HepG2 (cell line): ENCODE results near the gene UTP4. TPM values are rescaled to one million over a fixed set of nuclear protein-coding genes. Genes with fewer than 3 reads are reported as not detected.

Experiments
- AFF4 ChIP-seq: sonication (generic); formaldehyde crosslinking; IDR thresholded peaks from 2 replicates; pipeline ENCODE4 v1.4.0; 2020; ENCODE audit warnings: missing genetic modification reagents
- BATF2 ChIP-seq: sonication (generic); formaldehyde crosslinking; IDR thresholded peaks from 2 replicates; pipeline ENCODE4 v1.8.0; 2022; ENCODE audit warnings: mild to moderate bottlenecking, missing genetic modification reagents, moderate library complexity
- DR1 ChIP-seq: sonication (generic); formaldehyde crosslinking; IDR thresholded peaks from 2 replicates; pipeline ENCODE4 v1.8.0; 2021; ENCODE audit warnings: mild to moderate bottlenecking, missing genetic modification reagents, inconsistent platforms
- FOXC1 ChIP-seq: sonication (generic); formaldehyde crosslinking; IDR thresholded peaks from 2 replicates; pipeline ENCODE4 v1.8.0; 2022; ENCODE audit warnings: mild to moderate bottlenecking, missing genetic modification reagents, borderline replicate concordance
- MIXL1 ChIP-seq: IDR thresholded peaks from 2 replicates; pipeline ENCODE4 v1.6.1; 2016
- MXD4 ChIP-seq: IDR thresholded peaks from 2 replicates; pipeline ENCODE4 v1.6.1; 2016; ENCODE audit warnings: mild to moderate bottlenecking, missing biosample characterization, missing genetic modification reagents
- NFE2L2 ChIP-seq: fragments of 150-350 bp; IDR thresholded peaks from 2 replicates; pipeline ENCODE4 v1.6.1; 2014; ENCODE audit warnings: low read length
- NFYB ChIP-seq: sonication (generic); formaldehyde crosslinking; IDR thresholded peaks from 2 replicates; pipeline ENCODE4 v1.4.0; 2020; ENCODE audit warnings: missing genetic modification reagents
- TBP ChIP-seq: sonication (generic); formaldehyde crosslinking; IDR thresholded peaks from 2 replicates; pipeline ENCODE4 v1.5.0; 2020; ENCODE audit warnings: missing genetic modification reagents
- ZFP90 ChIP-seq: sonication (generic); formaldehyde crosslinking; IDR thresholded peaks from 2 replicates; pipeline ENCODE4 v1.8.0; 2022; ENCODE audit warnings: missing genetic modification reagents, mild to moderate bottlenecking, inconsistent platforms, borderline replicate concordance
- ZNF10 ChIP-seq: sonication (generic); formaldehyde crosslinking; IDR thresholded peaks from 2 replicates; pipeline ENCODE4 v1.4.0; 2020; ENCODE audit warnings: mild to moderate bottlenecking, low read depth, missing genetic modification reagents, borderline replicate concordance
- ZNF20 ChIP-seq: sonication (generic); formaldehyde crosslinking; IDR thresholded peaks from 2 replicates; pipeline ENCODE4 v1.4.0; 2020; ENCODE audit warnings: mild to moderate bottlenecking, moderate library complexity, missing genetic modification reagents
- ZNF326 ChIP-seq: sonication (generic); formaldehyde crosslinking; IDR thresholded peaks from 2 replicates; pipeline ENCODE4 v1.4.0; 2020; ENCODE audit warnings: missing genetic modification reagents, borderline replicate concordance
- ZNF33A ChIP-seq: sonication (generic); formaldehyde crosslinking; IDR thresholded peaks from 2 replicates; pipeline ENCODE4 v1.5.1; 2020; ENCODE audit warnings: missing genetic modification reagents, mild to moderate bottlenecking, moderate library complexity, borderline replicate concordance
- ZNF589 ChIP-seq: sonication (generic); formaldehyde crosslinking; conservative IDR thresholded peaks from 2 replicates; pipeline ENCODE4 v1.8.0; 2022; ENCODE audit warnings: mild to moderate bottlenecking, moderate library complexity, missing genetic modification reagents
- polyA plus RNA-seq, 8 experiments: library from polyadenylated mRNA; depleted of rRNA in 3 of 8; stranded (reverse) in 7 of 8; unstranded in 1 of 8; fragments of >200 nt; fragmentation: Illumina TruSeq in 4 of 8; extraction: Trizol in 4 of 8; gene quantifications; 2 replicates each; pipeline versions ENCODE4 v1.2.1 to v1.2.3, GENCODE V29; 2011 to 2016; ENCODE audit warnings: low read depth in 4 of 8, missing spikeins in 1 of 8, mixed read lengths in 1 of 8; ENCODE audit not compliant: insufficient read depth in 1 of 8
- total RNA-seq, 5 experiments: library from RNA; depleted of rRNA; stranded (reverse); fragments of >200 nt; fragmentation: Illumina TruSeq; extraction: Trizol; gene quantifications; 2 replicates each; pipeline ENCODE4 v1.2.3, GENCODE V29; 2016; ENCODE audit warnings: low read depth in 1 of 5
- TF ChIP-seq, protein P1 (sequence below): sonication (generic); formaldehyde crosslinking; IDR thresholded peaks from 2 replicates; pipeline ENCODE4 v1.8.0; 2022; ENCODE audit warnings: mild to moderate bottlenecking, missing genetic modification reagents, moderate library complexity
- TF ChIP-seq, protein P2 (sequence below): sonication (generic); formaldehyde crosslinking; IDR thresholded peaks from 2 replicates; pipeline ENCODE4 v1.4.0; 2020; ENCODE audit warnings: mild to moderate bottlenecking, missing genetic modification reagents
- TF ChIP-seq, protein P3 (sequence below): sonication (generic); formaldehyde crosslinking; IDR thresholded peaks from 2 replicates; pipeline ENCODE4 v1.4.0; 2020; ENCODE audit warnings: missing genetic modification reagents

Gene UTP4
- total and polyA plus RNA-seq, 2 of the 13 experiments (the other 11 are each of a cell fraction or from before 2014, with no cell fraction given), result 30.0 to 85.8 TPM

DNA sequence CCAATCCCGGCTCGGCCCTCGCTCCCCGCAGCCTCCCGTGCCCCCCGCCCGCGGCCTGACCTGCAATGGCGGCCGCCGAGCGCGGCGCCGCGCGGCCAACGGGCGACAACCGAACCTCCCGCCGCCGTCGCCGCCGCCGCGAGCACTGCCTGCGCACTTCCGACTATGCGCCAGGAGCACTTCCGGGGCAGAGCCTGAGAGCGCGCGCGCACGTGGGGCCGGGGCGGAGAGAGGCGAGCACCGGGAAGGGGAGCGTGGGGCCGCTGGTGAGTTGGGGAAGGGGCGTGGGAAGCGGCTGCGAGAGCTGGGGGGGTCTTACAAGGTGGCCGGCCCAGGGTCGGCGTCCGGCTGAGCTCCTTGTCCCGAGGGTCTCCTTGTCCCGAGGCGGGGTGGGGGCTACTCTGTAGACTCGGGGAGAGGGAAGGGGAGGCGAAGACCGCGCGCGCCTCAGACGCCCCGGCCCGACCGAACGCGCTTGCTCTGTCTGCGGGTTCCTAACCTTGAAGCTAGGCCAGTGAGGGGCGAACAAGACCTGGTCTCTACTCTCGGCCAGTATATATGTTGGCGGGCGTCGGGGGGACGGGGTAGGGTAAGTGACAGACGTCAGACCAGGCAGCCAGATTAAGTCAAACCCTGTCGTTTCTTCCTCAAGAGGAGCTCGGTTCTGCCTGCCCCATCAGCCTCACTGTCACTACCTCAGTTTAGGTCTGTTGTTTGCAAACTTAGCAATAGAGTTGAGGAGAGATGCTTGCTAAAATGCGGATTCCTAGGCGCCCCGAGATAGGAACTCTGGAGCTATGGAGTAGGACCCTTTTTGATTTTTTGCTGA, at the start of gene UTP4, which contains the start of gene CHTF8 (continued):
- TF ChIP-seq TBP (CRISPR knock-in tag), result no peak; the same call in 1 of the 2 replicates
- no peak for TF ChIP-seq ZNF10 (CRISPR knock-in tag)
- TF ChIP-seq, protein P1, sequence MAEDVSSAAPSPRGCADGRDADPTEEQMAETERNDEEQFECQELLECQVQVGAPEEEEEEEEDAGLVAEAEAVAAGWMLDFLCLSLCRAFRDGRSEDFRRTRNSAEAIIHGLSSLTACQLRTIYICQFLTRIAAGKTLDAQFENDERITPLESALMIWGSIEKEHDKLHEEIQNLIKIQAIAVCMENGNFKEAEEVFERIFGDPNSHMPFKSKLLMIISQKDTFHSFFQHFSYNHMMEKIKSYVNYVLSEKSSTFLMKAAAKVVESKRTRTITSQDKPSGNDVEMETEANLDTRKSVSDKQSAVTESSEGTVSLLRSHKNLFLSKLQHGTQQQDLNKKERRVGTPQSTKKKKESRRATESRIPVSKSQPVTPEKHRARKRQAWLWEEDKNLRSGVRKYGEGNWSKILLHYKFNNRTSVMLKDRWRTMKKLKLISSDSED (CRISPR knock-in tag), result peak; percentile 49; the same call in 1 of the 2 replicates
- TF ChIP-seq ZNF20 (CRISPR knock-in tag), result no peak
- TF ChIP-seq, protein P2, sequence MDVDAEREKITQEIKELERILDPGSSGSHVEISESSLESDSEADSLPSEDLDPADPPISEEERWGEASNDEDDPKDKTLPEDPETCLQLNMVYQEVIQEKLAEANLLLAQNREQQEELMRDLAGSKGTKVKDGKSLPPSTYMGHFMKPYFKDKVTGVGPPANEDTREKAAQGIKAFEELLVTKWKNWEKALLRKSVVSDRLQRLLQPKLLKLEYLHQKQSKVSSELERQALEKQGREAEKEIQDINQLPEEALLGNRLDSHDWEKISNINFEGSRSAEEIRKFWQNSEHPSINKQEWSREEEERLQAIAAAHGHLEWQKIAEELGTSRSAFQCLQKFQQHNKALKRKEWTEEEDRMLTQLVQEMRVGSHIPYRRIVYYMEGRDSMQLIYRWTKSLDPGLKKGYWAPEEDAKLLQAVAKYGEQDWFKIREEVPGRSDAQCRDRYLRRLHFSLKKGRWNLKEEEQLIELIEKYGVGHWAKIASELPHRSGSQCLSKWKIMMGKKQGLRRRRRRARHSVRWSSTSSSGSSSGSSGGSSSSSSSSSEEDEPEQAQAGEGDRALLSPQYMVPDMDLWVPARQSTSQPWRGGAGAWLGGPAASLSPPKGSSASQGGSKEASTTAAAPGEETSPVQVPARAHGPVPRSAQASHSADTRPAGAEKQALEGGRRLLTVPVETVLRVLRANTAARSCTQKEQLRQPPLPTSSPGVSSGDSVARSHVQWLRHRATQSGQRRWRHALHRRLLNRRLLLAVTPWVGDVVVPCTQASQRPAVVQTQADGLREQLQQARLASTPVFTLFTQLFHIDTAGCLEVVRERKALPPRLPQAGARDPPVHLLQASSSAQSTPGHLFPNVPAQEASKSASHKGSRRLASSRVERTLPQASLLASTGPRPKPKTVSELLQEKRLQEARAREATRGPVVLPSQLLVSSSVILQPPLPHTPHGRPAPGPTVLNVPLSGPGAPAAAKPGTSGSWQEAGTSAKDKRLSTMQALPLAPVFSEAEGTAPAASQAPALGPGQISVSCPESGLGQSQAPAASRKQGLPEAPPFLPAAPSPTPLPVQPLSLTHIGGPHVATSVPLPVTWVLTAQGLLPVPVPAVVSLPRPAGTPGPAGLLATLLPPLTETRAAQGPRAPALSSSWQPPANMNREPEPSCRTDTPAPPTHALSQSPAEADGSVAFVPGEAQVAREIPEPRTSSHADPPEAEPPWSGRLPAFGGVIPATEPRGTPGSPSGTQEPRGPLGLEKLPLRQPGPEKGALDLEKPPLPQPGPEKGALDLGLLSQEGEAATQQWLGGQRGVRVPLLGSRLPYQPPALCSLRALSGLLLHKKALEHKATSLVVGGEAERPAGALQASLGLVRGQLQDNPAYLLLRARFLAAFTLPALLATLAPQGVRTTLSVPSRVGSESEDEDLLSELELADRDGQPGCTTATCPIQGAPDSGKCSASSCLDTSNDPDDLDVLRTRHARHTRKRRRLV (CRISPR knock-in tag), result no peak
- no peak for TF ChIP-seq AFF4 (CRISPR knock-in tag)
- peak; percentile 88; the same call in 1 of the 2 replicates for TF ChIP-seq BATF2 (CRISPR knock-in tag)
- TF ChIP-seq NFYB (CRISPR knock-in tag), result no peak
- TF ChIP-seq MXD4 (CRISPR knock-in tag), result peak; percentile 98
- TF ChIP-seq ZNF33A (CRISPR knock-in tag), result no peak
- peak; percentile 61; the same call in 1 of the 2 replicates for TF ChIP-seq FOXC1 (CRISPR knock-in tag)
- no peak for TF ChIP-seq MIXL1 (CRISPR knock-in tag)
- TF ChIP-seq DR1, result peak; percentile 74; the same call in 1 of the 2 replicates
- TF ChIP-seq, protein P3, sequence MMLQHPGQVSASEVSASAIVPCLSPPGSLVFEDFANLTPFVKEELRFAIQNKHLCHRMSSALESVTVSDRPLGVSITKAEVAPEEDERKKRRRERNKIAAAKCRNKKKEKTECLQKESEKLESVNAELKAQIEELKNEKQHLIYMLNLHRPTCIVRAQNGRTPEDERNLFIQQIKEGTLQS (CRISPR knock-in tag), result 0 out of 2 replicates have a peak, but pooled peaks have one; percentile 26
- no peak for TF ChIP-seq ZNF326 (CRISPR knock-in tag)
- no peak for TF ChIP-seq NFE2L2
- TF ChIP-seq ZNF589 (CRISPR knock-in tag), result peak; percentile 42; the same call in 1 of the 2 replicates
- peak; percentile 88; the same call in 1 of the 2 replicates for TF ChIP-seq ZFP90 (CRISPR knock-in tag)
